GM19372 (cell line): ENCODE results near the gene PRDM16.
"Not testable (repeated sequence)": the region's sequence is repeated elsewhere in the genome, so short reads cannot be mapped to it uniquely, and the experiment has no call there.

ENCODE experiments used
- ATAC-seq: cut with Tn5 transposase; IDR thresholded peaks from one replicate; pipeline ENCODE4 v1.9.1; 2021; ENCODE audit warnings: mild to moderate bottlenecking, low read depth, moderate library complexity; ENCODE audit not compliant: unreplicated experiment

Gene PRDM16

DNA sequence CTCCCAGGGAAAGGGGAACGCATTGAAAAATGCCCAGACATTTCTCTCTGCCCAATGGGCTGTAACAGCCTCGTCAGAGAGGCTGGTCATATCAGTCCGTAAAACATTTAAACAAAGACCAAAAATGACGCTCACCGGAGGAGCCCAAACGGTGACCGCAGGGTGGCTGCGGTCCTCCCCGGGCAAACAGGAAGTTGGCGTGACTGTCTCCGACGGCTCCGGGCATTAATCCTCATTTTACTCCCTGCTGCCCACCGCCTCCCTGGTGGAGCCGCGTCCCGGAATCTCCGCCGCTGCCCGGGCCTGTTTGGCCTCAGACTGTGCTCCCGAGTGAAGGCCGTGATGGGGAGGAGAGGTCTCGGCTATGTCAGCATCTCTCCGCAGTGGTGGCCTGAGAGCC is 9.9 kb downstream of the PRDM16 start:
- no peak for ATAC-seq

DNA sequence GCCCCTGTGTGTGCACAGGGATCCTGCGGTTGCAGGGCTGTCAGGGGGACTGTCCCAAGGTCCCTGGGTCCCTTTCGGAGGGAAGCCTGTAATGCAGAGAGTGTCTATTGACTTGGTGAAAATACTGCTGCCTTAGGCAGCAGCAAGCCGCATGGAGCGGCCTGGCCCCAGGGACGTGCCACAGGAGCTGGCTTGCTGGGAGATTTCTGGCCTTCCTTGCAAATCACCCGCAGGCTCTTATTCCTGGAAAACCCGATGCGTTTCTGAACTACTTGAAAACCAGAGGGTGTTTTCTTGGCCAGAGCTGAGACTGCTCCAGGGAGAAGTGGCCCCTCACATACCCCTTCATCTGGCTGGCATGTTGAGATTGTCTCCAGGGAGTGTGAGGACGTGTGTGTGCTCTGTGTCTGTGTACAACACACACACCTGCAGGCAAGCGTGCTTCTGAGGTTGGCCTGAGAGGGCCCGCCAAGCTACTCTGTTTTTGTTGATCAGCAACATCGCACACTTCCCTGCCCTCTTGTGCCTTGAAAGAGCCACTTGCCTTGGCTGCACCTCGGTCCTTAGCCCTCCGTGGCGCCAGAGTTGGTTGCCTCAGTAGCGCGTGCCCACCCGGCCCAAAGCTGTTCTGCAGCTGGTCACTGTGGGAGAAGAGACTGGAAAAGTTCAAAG is 10.5 kb downstream of the PRDM16 start:
- no peak for ATAC-seq

DNA sequence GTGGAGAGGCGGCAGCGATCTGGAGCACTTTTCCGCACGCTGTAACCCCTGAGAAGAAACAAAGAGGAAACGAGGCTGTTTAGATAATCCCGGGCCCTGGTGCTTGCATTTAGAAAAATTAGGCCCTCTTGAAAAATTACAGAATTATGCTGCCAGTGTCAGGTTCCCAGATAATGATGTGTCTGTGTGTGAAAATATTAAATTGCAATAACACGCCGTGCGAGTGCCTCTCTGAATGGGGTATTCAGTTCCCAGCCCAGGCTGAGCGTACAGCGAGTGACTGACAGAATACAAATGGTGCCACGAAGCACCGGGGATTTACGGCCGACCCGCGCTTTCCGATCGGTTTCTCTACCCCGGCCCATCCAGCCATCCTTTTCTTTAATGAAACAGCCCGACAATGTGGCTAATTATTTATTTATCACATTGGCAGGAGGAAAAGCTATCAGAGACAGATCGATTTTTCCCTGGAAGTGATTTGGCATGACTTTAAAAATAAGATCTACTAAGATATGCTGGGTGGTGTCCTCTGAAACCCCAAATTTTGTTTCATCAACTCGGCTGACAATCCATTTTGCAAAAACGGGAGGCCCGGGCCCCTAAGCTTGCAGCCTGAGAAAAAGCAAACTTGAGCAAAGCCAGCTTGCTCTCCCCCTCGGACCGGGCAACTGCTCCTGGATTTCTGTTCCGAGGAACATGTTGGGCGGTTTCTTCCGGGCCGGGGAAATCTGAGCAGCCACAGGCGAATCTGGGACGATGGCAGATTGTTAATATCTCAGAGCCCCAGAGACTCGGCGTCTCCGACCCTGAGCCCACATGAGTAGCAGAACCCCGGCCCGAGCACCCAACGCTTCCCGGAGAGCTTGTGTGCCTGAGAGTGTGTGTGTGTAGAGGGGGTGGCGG is 11.3 kb downstream of the PRDM16 start:
- ATAC-seq: no peak

DNA sequence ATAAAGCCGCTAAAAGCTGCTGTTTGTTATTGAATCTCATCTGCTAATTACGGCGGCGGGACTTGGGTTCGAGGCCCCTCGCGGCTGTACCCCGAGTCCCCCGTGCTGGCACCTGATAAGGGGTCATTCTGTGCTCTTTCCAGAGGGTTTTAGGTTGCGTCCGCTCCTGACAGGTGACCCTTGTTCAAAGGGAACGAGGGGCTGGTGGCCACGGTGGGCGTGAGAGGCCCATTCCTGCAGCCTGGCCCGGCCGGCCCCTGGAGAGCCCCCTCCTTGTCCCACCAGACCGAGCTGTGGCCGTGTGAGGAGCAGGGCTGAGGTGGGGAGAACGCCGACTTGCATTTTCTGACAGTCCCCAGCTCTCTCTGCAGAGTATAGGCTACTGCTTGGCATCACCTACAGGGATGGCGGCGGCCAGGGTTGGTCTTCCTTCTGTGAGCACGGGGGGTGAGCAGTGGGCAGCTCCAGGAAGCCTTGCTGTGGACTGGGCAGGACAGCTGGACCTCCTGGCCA is 12.2 kb downstream of the PRDM16 start:
- no peak for ATAC-seq

DNA sequence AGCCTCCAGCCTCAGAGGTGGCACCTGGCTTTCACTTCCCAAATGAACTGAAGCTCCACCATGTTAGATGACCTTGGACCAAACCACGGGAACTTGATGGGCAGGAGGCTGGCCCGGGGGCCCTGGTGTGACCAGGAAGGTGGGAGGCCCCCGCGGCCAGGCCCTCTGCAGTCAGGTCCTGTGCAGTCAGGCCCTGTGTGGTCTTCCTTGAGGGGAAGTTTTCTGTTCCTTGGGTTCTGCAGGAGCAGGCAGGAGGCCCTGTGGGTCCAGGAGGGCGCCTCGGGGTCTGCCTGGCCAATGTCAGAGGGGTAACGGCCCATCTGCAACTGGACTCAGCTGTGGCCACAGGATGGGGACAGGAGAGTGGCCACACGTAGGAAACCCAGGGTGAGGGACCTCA is 13.0 kb downstream of the PRDM16 start:
- ATAC-seq: no peak

DNA sequence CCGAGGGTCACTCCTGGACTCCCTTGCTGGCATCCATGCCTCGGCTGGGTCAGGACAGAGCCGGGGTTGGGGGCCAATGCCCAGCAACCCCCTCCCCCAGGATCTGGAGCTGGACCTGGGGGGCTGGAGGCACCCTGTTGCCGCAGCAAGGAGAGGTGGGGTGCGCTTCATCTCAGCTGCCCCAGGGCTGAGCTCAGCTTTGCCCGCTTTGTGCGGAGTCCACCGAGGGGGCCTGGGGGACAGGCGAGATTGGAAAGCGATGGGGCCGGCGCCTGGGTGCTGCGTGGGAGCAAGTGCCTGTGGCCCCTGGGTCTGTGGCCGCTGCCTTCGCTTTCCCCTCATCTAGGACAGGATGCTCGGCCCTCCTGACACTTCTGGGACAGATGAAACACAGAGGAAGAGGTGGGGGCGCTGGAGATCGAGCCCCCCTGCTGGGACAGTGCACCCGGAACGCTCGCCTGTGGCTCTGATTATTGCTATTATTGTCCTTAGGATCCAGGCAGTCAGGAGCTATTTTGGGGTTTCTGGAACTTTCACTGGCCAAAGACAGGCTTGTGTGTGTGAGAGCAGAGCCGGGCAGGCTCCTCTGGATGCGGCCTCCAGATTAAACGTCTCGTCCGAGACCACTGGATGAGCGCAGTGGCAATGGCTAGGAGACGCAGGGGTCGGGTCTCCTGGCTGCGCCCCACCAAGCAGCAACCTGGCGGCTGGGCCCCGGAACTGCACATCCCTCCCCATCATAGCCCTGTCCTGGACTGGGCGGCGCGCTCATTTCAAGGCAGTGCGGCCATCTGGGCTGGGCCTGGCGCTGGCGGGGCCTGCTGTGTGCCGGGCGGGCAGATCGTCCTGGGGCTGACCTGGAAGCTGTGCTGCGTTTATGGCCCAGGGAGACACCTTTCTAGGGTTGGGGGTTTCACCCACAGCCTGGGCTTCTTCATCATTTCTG is 13.8 kb downstream of the PRDM16 start:
- ATAC-seq: no peak

DNA sequence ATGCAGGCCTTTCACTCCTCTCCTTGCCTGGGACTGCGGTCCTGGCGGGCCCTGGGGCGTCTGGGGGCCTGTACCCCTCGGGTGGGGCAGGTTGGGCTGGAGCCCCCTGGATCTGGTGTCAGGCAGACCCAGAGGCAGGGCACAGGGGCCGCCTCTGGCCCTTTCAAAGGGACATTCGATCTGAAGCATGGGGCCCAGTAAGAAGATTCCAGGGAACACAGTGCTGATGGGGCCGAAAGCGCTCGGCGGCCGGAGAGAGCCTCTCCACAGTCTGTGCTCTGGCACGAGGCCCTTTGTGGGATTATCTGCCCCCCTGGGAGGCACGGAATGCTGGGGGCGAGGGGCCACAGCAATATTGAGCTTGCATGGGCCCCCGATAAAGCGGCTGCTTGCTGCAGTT is 15.2 kb downstream of the PRDM16 start:
- no peak for ATAC-seq

DNA sequence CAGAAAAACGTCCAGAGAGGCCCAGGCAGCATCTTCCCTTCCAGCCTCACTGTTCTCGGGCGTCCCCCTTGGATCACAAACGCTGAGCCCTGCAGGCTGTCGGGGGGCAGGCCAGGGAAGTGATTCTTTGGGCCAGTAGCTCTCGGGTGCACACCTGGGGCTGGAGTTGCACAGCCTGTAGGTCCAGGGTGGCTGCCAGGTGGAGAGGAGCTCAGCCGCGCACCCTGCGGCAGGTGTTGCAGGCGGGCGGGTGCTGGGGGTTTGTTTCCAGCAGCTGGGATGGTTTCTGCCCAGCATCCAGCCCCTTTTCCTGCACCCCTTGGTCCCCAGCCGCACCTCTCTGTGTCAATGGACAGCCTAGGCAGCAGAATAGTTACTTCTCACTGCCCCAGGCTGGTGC is 15.7 kb downstream of the PRDM16 start:
- no peak for ATAC-seq

DNA sequence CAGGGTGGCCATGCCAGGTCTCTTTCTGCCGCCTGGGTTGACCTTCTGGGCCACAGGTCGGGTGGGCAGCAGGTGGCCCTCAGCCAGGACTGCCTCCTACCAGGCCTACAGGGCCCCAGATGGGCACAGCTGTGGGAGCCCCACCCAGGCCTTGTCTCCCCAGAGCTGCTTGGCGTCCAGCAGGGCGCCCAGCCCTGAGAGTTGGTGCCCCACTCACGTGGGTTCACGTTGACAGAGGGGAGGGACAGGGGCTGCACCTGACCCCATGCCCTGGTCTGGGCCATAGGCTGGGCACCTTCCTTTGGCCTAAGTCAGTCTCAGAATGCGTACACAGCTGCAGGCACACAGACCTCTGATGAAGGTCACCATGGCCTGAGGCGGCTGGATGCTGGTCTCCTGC is 16.7 kb downstream of the PRDM16 start:
- ATAC-seq: no peak

DNA sequence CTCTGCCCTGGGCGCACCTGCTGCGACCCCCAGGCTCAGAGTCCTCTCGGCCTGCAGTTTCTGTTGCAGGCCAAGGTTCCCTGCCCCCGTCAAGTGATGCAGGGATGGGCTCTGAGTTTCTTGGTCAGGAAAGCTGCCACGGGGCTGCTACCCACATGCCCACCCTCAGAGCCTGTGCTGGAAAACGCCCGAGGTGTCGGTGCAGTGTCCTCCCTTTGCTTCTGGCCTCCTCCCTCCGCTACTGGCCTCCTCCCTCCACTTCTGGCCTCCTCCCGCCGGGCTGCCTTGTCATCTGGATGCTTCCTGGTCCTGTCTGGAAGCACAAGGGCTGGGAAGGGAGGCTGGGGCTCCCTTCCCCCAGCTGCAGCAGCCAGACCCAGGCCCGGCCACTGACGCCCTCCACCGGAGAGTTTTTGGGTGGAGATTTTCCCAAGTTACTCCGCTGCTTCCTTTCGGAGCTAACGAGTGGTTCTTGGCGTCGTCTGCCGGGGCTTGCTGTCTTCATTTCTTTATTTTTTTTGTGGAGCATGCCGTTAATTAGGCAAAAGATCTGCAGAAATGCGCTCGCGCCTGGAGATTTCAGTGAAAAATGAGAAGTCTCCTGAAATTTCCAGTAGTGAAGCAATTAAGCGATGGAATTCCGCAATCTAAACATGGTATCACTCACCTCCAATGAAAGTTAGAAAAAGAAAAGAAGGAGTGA is 17.4 kb downstream of the PRDM16 start:
- ATAC-seq: no peak

DNA sequence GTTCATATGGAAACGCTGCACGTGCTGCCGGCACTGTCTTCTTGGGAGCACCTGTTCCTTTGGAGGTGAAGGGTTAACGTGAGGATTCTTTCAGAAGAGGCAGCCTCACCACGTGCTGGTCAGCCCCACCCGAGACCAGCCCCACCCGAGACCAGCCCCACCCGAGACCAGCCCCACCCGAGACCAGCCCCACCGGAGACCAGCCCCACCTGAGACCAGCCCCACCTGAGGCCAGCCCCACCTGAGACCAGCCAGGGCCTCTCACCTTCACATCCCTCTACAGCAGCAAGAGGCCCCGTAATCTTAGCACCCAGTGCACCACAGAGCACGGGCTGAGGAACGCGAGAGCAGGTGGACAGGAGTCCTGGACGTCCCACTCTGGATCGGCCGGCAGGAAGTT is 18.0 kb downstream of the PRDM16 start:
- ATAC-seq: no peak

DNA sequence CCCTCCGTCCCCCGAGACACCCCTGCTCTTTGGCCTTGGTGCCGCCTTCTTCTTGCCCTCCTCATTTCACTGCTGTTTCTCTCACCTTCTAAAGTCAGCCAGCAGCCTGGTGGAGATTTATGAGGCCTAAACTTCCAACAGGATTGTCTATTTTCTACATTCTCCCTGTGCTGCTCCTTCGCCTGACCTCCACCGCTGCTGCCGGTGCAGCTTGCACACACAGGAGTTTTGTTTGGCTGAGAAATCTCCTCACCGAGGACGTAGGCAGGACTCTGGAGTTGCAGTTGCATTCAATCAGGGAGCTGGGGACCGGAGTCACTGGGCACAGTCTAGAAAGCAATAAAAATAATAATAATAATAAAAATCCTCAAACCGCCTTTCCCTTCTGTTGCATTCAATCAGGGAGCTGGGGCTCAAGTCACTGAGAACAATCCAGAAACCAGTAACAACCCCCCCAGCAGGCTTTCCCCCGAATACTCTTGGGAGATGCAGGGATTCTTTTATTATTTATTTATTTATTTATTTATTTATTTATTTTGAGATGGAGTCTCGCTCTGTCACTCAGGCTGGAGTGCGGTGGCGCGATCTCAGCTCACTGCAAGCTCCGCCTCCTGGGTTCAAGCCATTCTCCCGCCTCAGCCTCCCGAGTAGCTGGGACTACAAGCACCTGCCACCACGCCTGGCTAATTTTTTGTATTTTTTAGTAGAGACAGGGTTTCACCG is 19.1 kb downstream of the PRDM16 start:
- ATAC-seq: not testable (repeated sequence)

DNA sequence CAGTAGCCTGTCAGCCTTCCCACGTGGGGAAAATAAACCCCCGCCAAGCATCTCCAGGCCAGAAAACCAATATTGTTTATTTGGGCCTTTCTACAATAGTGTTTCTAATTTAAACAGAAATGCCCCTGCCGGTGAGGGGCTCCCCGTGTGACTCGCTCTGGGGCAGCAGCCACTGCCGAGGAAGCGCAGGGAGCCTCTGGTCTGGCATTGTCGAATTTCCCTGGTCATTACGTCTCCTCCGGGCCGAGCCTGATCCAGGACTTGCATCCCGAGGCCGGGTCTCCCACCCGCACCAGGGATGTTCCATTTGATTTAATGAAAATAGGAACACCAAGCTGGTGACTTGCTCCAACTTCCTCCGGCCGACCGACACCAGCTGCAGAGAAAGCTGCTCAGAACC is 20.5 kb downstream of the PRDM16 start:
- no peak for ATAC-seq

DNA sequence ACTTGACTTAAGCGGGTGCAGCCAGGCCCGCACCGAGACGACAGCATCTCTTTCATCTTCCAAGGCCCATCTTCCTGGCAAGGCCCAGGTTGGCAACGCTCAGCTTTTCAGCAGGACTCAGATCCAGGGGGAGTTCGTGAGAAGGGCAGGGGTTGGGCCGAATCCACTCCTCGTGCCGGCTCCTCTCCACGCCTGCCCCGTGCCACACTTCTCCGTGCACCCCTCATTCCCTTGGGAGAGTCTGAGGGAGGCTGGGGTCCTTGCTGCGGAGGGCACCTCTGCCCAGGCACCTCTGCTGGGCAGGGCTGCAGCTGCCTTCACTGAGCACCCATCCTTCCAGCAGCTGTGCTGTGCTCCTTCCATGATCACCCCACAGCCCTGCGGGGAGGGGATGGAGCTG is 22.3 kb downstream of the PRDM16 start:
- no peak for ATAC-seq

DNA sequence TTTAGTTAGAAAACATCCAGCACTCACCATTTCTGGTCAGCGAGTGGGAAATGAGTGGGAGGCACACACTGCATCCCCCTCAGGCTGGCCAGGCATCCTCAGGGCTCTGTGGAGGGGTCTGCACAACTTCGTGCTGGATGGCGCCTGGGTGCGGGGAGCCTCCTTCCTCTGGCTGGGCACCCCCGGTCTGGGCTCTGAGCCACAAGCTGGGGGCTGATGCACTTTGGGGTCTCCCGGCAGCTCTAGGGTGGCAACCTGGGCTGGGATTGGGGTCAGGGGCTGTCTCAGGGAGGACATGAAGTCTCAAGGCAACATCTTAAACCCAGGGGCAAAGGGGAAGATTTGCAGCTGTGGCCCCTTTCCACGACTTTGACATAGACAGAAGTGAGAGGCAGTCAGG is 23.5 kb downstream of the PRDM16 start:
- ATAC-seq: no peak

DNA sequence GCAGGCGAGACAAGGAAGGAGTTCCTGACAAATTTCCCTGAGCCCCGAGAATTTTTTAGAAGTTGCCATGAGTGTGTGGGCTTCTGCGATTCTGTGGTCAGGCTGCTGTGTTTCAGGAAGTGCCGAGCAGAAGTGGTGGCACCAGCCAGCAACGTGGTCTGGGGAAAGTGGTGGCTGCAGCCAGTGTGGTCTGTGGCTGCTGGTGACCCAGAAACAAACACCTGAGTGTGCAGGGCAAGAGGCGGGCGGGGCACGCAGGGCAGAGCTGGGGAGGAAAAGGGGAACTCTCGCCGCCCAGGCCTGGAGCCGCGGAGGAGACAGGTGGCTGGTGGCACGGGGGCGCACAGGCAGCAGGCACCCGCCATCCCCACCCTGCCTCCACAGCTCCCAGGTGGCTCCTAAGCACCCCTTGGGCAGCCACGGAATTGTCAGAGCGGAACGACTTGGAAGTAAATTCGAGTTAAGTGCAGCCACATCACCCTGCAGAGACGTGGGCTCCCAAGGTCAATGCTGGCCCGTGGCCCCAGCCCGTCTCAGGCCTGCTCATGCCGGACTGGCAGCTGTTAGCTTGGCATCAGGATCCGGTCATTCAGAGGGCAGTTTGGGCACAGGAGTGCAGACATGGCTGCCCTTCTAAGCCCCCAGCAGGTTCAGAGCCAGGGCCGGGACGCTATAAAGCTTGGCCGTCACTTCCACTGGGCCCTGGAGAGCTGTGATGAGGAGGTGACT is 25.1 kb downstream of the PRDM16 start:
- ATAC-seq: no peak

DNA sequence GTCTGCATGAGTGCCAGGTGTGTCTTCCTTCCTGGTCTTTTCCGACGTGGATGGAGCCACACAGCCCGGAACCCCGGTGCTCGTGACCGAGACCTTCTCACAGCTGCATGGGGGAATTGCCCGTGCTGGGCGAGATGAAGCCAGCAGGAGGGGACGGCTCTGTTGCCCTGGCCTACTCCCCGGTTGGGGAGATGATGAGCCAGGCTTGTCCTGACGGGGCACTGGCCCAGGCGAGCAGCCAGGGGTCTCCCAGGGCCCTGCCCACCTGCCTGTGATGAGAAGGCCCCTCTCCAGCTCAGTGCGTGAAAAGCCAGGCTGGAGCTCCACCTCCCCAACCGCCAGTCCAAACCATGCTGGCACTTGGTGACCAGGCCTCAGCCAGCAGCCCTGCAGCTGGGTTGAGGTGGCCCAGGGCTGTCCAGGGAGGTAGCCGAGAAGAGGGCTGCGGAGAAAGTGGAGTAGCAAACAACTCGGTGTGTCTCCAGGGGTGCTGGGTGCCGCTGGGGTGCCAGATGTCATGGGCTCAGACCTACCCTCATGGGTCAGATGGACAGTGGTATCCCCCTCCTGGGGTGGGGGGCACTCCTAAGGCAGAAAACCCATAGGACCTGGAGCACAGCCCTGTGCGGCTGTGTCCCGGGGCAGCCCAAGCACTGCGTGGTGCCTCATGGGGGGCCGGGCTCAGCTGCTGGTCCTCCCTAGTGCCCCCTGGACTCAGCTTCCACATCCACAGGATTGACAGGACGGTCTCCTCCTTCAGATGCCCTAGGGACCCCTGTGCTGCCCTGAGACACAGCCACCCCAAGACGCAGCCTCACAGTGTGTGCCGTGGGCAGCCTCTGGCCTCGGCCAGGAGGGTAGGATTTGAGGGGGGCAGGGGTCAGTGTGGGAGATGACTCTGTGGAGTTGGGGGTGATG is 26.1 kb downstream of the PRDM16 start:
- ATAC-seq: no peak

DNA sequence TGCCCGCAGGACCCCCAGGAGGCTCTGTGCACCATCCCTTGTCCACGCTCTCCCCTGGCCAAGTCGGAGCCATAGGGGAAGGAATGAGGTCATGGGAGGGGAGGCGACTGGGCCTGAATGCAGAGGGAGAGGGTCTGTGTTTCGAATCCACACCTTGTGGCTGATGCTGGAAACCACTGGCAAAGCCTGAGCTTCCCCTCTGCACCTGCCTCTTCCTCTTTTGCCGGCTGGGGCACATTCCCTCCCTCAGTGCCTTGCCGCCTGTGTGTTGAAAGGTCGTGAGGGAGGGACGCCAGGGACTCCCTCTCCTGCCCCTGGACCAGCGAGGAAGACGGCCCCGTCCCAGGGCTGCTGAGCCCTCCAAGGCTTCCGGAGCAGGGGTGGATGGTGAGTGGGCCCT is 27.3 kb downstream of the PRDM16 start:
- ATAC-seq: no peak
